Cerebellar cortex (tissue), 1 donor: ENCODE measurements around the gene MYO7A.
"Not testable (repeated sequence)": the region's sequence is repeated elsewhere in the genome, so short reads cannot be mapped to it uniquely, and the experiment has no call there.

Experiments used
- DNase-seq: peaks from one replicate; pipeline ENCODE4 v3.0.0-alpha.2; 2015; ENCODE audit warnings: low spot score

Gene MYO7A

DNA sequence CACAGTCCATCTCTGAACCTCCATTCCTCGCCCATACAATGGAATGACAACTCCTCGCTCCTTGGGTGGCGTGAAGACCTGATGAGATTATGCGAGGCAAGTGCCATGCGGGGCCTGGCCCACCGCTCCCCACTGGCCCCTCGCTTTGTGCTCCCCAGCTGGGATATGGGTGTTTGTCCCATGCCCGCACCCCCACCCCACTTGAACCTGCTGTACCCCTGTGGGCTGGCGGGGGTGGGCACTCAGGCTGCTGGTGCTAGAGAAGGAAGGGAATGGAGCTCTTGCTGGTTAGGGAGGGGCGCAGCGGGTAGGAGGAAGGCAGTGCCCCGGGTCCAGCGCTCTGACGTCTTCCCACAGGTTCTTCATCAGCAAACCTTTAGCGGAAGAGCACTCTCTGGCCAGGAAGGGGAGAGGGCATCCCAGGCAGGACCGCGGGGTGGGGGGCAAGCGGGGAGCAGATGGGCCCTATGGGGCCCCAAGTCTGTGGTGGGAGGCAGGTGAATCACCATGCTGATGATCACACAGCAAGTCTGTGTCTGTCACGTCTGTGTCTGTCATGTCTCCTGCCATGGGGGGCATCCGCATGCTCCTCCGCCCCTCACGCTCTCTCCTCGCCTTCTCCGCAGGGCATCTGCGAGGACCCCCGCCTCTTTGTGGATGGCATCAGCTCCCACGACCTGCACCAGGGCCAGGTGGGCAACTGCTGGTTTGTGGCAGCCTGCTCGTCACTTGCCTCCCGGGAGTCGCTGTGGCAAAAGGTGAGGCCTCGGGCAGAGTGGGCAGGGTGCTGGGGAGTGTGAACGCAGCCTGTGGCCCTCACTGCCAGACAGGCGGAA is 34.8 kb upstream of the MYO7A start:
- DNase-seq = no peak

DNA sequence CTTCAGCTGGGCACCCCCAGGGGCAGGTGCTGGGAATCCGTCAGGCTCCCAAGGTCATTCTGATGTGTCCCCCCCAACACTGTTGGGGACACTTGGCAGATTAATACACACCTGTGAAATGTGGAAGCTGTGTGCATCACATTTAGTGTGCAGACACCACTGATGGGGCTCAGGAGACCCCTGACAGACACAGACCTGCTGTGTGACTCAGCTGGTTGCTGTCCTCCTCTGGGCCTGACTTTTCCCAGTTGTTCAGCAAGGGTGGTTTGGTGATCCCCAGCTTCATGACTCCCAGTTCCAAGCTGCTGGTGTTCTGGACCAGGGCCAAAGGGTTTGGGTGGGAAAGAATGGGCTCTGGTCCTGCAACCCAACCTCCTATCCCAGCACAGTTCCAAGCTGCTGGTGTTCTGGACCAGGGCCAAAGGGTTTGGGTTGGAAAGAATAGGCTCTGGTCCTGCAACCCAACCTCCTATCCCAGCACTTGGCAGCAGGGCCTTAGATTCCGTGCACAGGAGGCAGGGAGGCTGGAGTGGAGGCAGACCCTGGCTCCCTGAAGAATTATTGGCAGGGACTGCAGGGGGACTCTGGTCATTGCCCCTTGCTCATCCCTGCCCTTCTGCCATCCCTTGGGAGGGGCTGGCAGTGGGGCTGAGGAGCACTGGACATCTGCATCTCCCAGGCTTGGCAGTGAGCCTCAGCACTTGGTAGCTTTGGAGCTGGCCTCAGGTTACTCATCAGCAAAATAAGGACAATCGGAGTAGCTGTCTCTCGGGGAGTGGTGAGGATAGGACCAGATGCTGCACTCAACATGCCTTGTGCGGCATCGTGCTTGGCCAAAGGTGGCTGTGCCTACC is 33.8 kb upstream of the MYO7A start:
- DNase-seq = peak; percentile 72

DNA sequence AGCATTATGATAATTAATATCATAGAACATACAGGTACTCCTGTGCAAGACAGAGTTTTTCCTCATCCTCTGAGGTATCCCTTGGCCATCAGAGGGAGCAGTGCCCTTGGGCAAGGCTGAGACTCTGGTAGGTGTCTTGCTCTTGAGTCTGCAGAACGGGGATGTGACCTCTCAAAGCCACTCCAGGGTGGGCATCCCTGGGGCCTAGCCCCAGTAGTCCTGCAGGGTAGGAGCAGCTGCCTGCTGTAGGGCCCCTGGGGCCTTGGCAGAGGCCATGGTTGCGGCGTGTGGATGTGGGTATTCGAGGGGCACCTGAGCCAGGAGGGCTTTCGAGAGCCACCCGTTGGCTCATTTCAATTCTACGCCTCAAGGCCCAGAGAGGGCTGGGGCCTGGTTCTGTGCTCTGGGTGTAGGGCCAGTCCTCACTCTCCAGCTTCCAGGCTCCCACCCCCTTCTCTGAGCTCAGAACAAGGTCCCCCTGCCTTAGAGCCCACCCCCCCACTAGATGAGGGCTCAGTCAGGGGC is 33.1 kb upstream of the MYO7A start:
- DNase-seq = no peak

DNA sequence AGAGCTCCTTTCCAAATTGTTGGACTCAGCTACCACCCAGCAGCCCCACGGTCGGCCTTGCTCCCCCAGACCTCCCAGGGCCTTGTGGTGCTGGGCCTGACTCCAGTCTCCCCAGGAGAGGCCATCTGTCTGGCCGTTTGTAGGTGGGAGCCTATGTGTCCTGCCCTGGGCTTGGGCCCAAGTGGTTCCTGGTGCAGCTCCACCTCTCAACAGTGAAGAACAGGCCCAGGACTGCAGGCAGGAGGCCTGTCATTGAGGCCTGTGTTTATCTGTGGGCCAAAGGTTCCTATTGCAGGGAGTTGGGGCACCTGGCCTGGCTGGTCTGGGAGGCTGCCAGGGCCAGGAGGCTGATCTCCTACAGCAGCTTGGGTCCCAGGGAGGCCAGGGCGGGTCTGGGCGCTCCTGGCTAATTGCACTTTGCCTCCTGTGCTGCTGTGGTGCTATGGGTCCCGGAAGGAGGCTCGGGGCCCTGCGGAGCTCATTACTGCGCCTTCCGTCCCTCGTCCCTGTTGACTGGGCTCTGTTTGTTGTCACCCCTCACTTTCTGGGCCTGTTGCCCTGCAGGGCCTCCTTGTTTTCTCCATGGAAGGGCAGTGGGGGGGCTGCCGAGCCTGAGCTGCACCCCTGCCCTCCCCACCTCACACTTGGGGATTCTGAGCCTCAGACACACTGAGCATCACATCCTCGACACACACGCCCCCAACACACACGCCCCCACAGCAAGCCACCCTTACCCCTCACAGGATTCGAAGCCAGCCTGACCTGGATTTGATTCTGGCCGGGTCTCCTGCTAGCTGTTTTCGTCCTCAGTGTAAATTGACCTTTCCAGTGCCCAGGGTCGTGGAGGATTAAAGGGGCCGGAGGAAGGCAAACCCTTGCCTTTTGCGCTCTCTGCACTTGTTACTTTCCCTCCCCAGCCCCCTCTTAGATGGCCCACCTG is 32.2 kb upstream of the MYO7A start:
- DNase-seq = peak; percentile 44

GRCh38 chr11:77096591-77097019 is 31.4 kb upstream of the MYO7A start:
- DNase-seq = no peak

- not testable (repeated sequence) for DNase-seq
Measured at GRCh38 chr11:77097180-77097579, 30.9 kb upstream of the MYO7A start.

DNA sequence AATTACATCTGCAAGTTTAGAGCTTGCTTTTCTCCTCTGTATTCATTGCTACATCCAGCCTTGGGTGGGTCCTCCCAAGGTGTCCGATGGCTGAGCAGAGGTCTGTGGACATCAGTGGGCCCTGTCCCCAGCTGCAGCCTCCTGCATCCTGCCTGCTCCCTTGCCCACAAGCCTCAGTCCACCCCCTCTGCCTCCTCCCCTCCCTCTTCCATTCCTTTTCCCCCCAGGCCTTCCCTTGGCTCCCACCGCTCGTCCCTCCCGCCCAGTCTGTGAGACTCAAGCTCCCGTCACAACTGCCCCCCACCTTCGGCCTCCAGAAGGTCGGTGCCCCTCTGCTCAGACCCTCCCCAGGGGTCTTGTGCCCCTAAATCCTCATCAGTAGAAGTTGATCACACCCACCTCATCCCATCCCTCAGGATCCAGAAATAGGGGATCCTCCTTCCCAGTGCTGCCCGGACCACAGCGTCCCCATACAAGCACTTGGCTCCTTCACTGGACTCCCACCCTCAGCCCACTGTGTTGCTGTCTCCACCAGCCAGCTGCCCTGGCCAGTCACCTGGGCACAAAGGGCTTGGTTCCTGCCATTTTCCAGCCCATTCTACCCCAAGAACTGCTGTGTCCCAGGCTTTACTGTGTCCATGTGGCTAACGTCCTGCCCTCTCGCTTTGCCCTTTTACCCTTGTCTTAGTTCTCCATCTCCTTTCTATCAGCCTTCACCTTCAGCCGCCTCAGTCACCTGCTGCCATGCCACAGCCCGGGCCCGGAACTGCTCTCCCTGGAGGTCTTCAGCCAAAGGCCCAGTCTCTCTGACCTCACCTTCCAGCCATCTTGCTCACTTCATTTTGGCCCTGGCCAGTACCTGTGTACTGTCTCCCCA is 27.6 kb upstream of the MYO7A start:
- DNase-seq = no peak

- DNase-seq = peak; percentile 19
Measured at GRCh38 chr11:77101043-77101537, 27.0 kb upstream of the MYO7A start.

GRCh38 chr11:77102246-77103210 is 25.5 kb upstream of the MYO7A start, which contains the start of gene OMP:
Gene OMP, plus strand, starts transcription at chr11:77102840. Its CDS starts 0 bp downstream, at chr11:77102840.
- no peak for DNase-seq

DNA sequence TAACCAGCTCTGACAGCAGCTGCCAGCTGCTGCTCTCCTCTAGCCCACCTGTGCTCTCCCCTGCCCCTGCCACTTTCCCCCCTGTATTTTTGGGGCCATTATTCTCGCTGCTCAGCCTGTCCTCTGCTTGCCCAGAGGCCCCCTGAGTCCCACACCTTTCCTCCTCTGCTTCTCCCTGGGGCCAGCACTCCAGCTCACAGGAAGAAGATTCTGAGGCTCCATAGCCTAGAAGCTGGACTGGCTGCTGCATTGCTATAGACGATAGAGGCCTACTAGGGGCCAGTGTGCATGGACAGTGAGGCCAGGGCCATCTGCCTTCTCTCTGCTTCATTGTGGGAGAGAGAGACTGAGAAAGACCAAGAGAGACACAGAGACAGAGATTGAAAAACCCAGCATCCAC is 24.7 kb upstream of the MYO7A start:
- no peak for DNase-seq

DNA sequence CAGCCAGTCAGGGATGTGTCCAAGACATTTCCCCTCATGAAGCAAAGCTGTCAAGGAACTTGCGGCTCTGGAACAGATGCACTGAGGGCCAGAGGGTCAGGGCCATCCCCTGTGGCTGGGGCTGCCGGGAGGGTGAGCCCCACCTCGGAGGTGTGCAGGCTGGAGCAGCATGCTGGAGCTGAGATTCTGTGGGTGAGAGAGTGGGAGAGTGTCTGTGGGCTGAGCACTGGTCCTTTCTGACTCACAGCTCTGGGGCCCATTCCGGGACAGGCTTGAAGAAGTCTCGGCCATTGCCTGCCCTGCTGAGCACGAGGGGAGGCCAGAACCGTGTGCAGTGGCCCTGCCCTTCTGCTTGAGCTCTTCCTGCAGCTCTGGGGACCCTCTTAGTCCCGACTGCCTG is 23.3 kb upstream of the MYO7A start:
- DNase-seq = no peak

GRCh38 chr11:77106321-77106720 is 21.7 kb upstream of the MYO7A start:
- peak; percentile 44 for DNase-seq

DNA sequence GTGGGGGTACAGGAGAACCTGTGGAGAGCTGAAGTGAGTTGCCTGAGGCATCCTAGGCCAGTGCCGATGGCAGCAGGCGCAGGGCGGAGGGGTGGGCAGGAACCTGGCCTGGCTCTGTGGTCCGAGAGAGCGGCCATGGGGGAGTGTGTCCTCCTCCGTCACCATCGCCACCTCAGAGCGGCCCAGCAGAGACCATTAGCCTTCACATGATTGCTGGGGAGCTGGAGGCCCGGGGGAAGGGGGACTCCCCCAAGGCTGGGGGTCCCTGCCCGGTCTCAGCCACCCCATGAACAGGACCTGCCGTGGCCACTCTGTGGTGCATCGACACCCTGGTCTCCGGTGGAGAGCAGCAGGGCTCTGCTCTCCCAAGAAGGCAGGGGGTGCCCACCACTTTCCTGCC is 21.3 kb upstream of the MYO7A start:
- no peak for DNase-seq

- DNase-seq = no peak
Measured at GRCh38 chr11:77107950-77108349, 20.1 kb upstream of the MYO7A start.

- DNase-seq = no peak
Measured at GRCh38 chr11:77108436-77108835, 19.6 kb upstream of the MYO7A start.

- DNase-seq = no peak
Measured at GRCh38 chr11:77109236-77110019, 18.6 kb upstream of the MYO7A start.

GRCh38 chr11:77110836-77111235 is 17.2 kb upstream of the MYO7A start:
- DNase-seq = no peak

- no peak for DNase-seq
Measured at GRCh38 chr11:77111277-77111676, 16.8 kb upstream of the MYO7A start.
